ENCODE results near the gene CSMD2. TPM values are rescaled to one million over a fixed set of nuclear protein-coding genes. Genes with fewer than 3 reads are reported as not detected.
A peak's percentile ranks its signal among the peaks of the same experiment; 100 is the strongest.

CSMD2 gene
- polyA plus RNA-seq, 1 donor from 2014 or later, result not detected

- Mint-ChIP-seq H3K9me3 (peaks cover 0 to 2% (median 0%) of the 10 kb centered on the region in 3 donors), H3K4me1 (peaks cover 0 to 6% (median 2%) of the 10 kb centered on the region in 3 donors), H3K4me3 (no peak overlapping the region), H3K27me3 (peaks cover 2% of the 10 kb centered on the region), H3K36me3 (no peaks in the 10 kb centered on the region), H3K27ac (no peak overlapping the region)
Observed at GRCh38 chr1:34137411-34137810, 27.6 kb downstream of the CSMD2 start.

- no peak overlapping the region for H3K4me3 Mint-ChIP-seq
- H3K36me3 Mint-ChIP-seq, result no peaks in the 10 kb centered on the region
- H3K4me1 Mint-ChIP-seq, result no peaks in the 10 kb centered on the region
- no peak overlapping the region for H3K27ac Mint-ChIP-seq
- H3K27me3 Mint-ChIP-seq, result peaks cover 3% of the 10 kb centered on the region
- peaks cover 0 to 2% (median 0%) of the 10 kb centered on the region in 3 donors for H3K9me3 Mint-ChIP-seq
Observed at GRCh38 chr1:34132161-34132420, 32.9 kb downstream of the CSMD2 start.

- Mint-ChIP-seq H3K4me1 (peaks cover 0 to 3% (median 0%) of the 10 kb centered on the region in 3 donors), H3K4me3 (no peak overlapping the region), H3K27ac (no peak overlapping the region), H3K27me3 (peaks cover 5% of the 10 kb centered on the region), H3K36me3 (no peaks in the 10 kb centered on the region), H3K9me3 (peaks cover 0 to 2% (median 0%) of the 10 kb centered on the region in 3 donors)
Observed at GRCh38 chr1:34131396-34132160, 33.5 kb downstream of the CSMD2 start.

GRCh38 chr1:34130306-34130705 lies 34.7 kb downstream of the CSMD2 start:
- H3K4me1 Mint-ChIP-seq, result peaks cover 0 to 3% (median 0%) of the 10 kb centered on the region in 3 donors
- H3K36me3 Mint-ChIP-seq, result no peaks in the 10 kb centered on the region

GRCh38 chr1:34129630-34130029 lies 35.4 kb downstream of the CSMD2 start:
- H3K27ac Mint-ChIP-seq, result peak overlapping the region in 1 of 3 donors; percentile 60
- H3K36me3 Mint-ChIP-seq, result no peaks in the 10 kb centered on the region

More at GRCh38 chr1:34130306-34130705, 34.7 kb downstream of the CSMD2 start:
- H3K27ac Mint-ChIP-seq, result no peak overlapping the region
- no peak overlapping the region for H3K4me3 Mint-ChIP-seq
- H3K27me3 Mint-ChIP-seq, result peaks cover 7% of the 10 kb centered on the region
- H3K9me3 Mint-ChIP-seq, result peaks cover 0 to 2% (median 0%) of the 10 kb centered on the region in 3 donors

GRCh38 chr1:34128186-34128889 lies 36.7 kb downstream of the CSMD2 start:
- peaks cover 0 to 3% (median 0%) of the 10 kb centered on the region in 3 donors for H3K4me1 Mint-ChIP-seq
- peaks cover 0 to 2% (median 0%) of the 10 kb centered on the region in 3 donors for H3K9me3 Mint-ChIP-seq
- H3K27ac Mint-ChIP-seq, result no peak overlapping the region
- H3K27me3 Mint-ChIP-seq, result peaks cover 7% of the 10 kb centered on the region
- no peaks in the 10 kb centered on the region for H3K36me3 Mint-ChIP-seq
- no peak overlapping the region for H3K4me3 Mint-ChIP-seq

More at GRCh38 chr1:34129630-34130029, 35.4 kb downstream of the CSMD2 start:
- no peak overlapping the region for H3K4me3 Mint-ChIP-seq
- H3K4me1 Mint-ChIP-seq, result peaks cover 0 to 3% (median 0%) of the 10 kb centered on the region in 3 donors
- peaks cover 7% of the 10 kb centered on the region for H3K27me3 Mint-ChIP-seq
- H3K9me3 Mint-ChIP-seq, result peaks cover 0 to 2% (median 0%) of the 10 kb centered on the region in 3 donors

- no peaks in the 10 kb centered on the region for H3K9me3 Mint-ChIP-seq
- H3K36me3 Mint-ChIP-seq, result no peaks in the 10 kb centered on the region
- H3K4me3 Mint-ChIP-seq, result no peak overlapping the region
- H3K27ac Mint-ChIP-seq, result no peak overlapping the region
- peaks cover 7% of the 10 kb centered on the region for H3K27me3 Mint-ChIP-seq
- H3K4me1 Mint-ChIP-seq, result peaks cover 0 to 3% (median 0%) of the 10 kb centered on the region in 3 donors
Observed at GRCh38 chr1:34127006-34128000, 37.7 kb downstream of the CSMD2 start.

GRCh38 chr1:34126486-34126885 lies 38.5 kb downstream of the CSMD2 start:
- H3K4me3 Mint-ChIP-seq, result no peak overlapping the region
- no peaks in the 10 kb centered on the region for H3K9me3 Mint-ChIP-seq
- H3K27ac Mint-ChIP-seq, result no peak overlapping the region
- H3K4me1 Mint-ChIP-seq, result peaks cover 0 to 3% (median 0%) of the 10 kb centered on the region in 3 donors
- no peaks in the 10 kb centered on the region for H3K36me3 Mint-ChIP-seq
- peaks cover 7% of the 10 kb centered on the region for H3K27me3 Mint-ChIP-seq

- peaks cover 0 to 3% (median 0%) of the 10 kb centered on the region in 3 donors for H3K4me1 Mint-ChIP-seq
- no peaks in the 10 kb centered on the region for H3K9me3 Mint-ChIP-seq
- H3K27ac Mint-ChIP-seq, result no peak overlapping the region
- H3K27me3 Mint-ChIP-seq, result peaks cover 7% of the 10 kb centered on the region
- peaks cover 2% of the 10 kb centered on the region for H3K36me3 Mint-ChIP-seq
- no peak overlapping the region for H3K4me3 Mint-ChIP-seq
Observed at GRCh38 chr1:34125721-34126380, 39.2 kb downstream of the CSMD2 start.

GRCh38 chr1:34122080-34122932 lies 42.7 kb downstream of the CSMD2 start:
- no peak overlapping the region for H3K27ac Mint-ChIP-seq
- H3K4me1 Mint-ChIP-seq, result peaks cover 0 to 3% (median 0%) of the 10 kb centered on the region in 3 donors
- H3K36me3 Mint-ChIP-seq, result peaks cover 2% of the 10 kb centered on the region
- peaks cover 0 to 9% (median 0%) of the 10 kb centered on the region in 3 donors for H3K9me3 Mint-ChIP-seq
- H3K27me3 Mint-ChIP-seq, result peaks cover 5% of the 10 kb centered on the region
- H3K4me3 Mint-ChIP-seq, result no peak overlapping the region

- H3K36me3 Mint-ChIP-seq, result no peaks in the 10 kb centered on the region
- H3K27me3 Mint-ChIP-seq, result peaks cover 8% of the 10 kb centered on the region
- no peak overlapping the region for H3K4me3 Mint-ChIP-seq
- H3K4me1 Mint-ChIP-seq, result no peaks in the 10 kb centered on the region
- no peak overlapping the region for H3K27ac Mint-ChIP-seq
- H3K9me3 Mint-ChIP-seq, result peaks cover 7 to 15% (median 9%) of the 10 kb centered on the region in 3 donors
Observed at GRCh38 chr1:34115233-34115632, 49.8 kb downstream of the CSMD2 start.

- peaks cover 7 to 9% (median 9%) of the 10 kb centered on the region in 3 donors for H3K9me3 Mint-ChIP-seq
- no peaks in the 10 kb centered on the region for H3K36me3 Mint-ChIP-seq
- H3K4me1 Mint-ChIP-seq, result no peaks in the 10 kb centered on the region
- no peak overlapping the region for H3K27ac Mint-ChIP-seq
- no peak overlapping the region for H3K4me3 Mint-ChIP-seq
- peaks cover 8% of the 10 kb centered on the region for H3K27me3 Mint-ChIP-seq
Observed at GRCh38 chr1:34113887-34114286, 51.1 kb downstream of the CSMD2 start.

- Mint-ChIP-seq H3K4me3 (no peak overlapping the region), H3K4me1 (no peaks in the 10 kb centered on the region), H3K27me3 (peaks cover 8% of the 10 kb centered on the region), H3K9me3 (peaks cover 7 to 9% (median 7%) of the 10 kb centered on the region in 3 donors), H3K27ac (no peak overlapping the region), H3K36me3 (no peaks in the 10 kb centered on the region)
Observed at GRCh38 chr1:34113362-34113761, 51.7 kb downstream of the CSMD2 start.
